Measurements from ENCODE around the gene WDPCP. TPM values are rescaled to one million over a fixed set of nuclear protein-coding genes. Genes with fewer than 3 reads are reported as not detected.

The WDPCP gene
- total RNA-seq, 1 donor from 2014 or later = 12.3 TPM

- Histone ChIP-seq H3K36me3 (no peaks in the 10 kb centered on the region), H3K4me1 (no peaks in the 10 kb centered on the region), H3K9me3 (no peaks in the 10 kb centered on the region), H3K27me3 (ENCODE audit: low read depth) (no peaks in the 10 kb centered on the region), H3K27ac (no peak overlapping the region), H3K4me3 (no peak overlapping the region)
- TF ChIP-seq CTCF (IDR thresholded peaks at IDR 0.05) = no peak
- intact Hi-C loops (cut with DNase I) = no loop called here
- ATAC-seq = no peak
- no peak for DNase-seq
Measured at GRCh38 chr2:63425606-63426005, 162.7 kb downstream of the WDPCP start.

GRCh38 chr2:63425079-63425416 lies 163.2 kb downstream of the WDPCP start:
- intact Hi-C loops (cut with DNase I) = no loop called here
- Histone ChIP-seq H3K27ac (no peak overlapping the region), H3K4me1 (no peaks in the 10 kb centered on the region), H3K9me3 (no peaks in the 10 kb centered on the region), H3K36me3 (no peaks in the 10 kb centered on the region), H3K27me3 (ENCODE audit: low read depth) (no peaks in the 10 kb centered on the region), H3K4me3 (no peak overlapping the region)
- DNase-seq (no peak), ATAC-seq (no peak)
- no peak for TF ChIP-seq CTCF (IDR thresholded peaks at IDR 0.05)

- no peaks in the 10 kb centered on the region for H3K9me3 ChIP-seq
- intact Hi-C loops (cut with DNase I) = no loop called here
- H3K4me3 ChIP-seq = no peak overlapping the region
- no peak overlapping the region for H3K27ac ChIP-seq
- ATAC-seq = peak in 1 of 2 donors; percentile 49
- no peaks in the 10 kb centered on the region for H3K27me3 ChIP-seq (ENCODE audit: low read depth)
- DNase-seq = no peak
- no peaks in the 10 kb centered on the region for H3K4me1 ChIP-seq
- TF ChIP-seq CTCF (IDR thresholded peaks at IDR 0.05) = peak; percentile 33
- H3K36me3 ChIP-seq = no peaks in the 10 kb centered on the region
Measured at GRCh38 chr2:63424329-63425078, 163.8 kb downstream of the WDPCP start.

- no peak for ATAC-seq
- TF ChIP-seq CTCF (IDR thresholded peaks at IDR 0.05) = no peak
Measured at GRCh38 chr2:63422556-63422955, 165.7 kb downstream of the WDPCP start.

GRCh38 chr2:63408530-63408929 lies 179.7 kb downstream of the WDPCP start:
- peaks cover 15% of the 10 kb centered on the region for H3K36me3 ChIP-seq
- no peaks in the 10 kb centered on the region for H3K4me1 ChIP-seq
- H3K27ac ChIP-seq = no peak overlapping the region
- H3K27me3 ChIP-seq (ENCODE audit: low read depth) = no peaks in the 10 kb centered on the region
- ATAC-seq = no peak
- TF ChIP-seq CTCF (IDR thresholded peaks at IDR 0.05) = no peak
- no peaks in the 10 kb centered on the region for H3K9me3 ChIP-seq
- no peak overlapping the region for H3K4me3 ChIP-seq
- no peak for DNase-seq
- intact Hi-C loops (cut with DNase I) = no loop called here

More at GRCh38 chr2:63422556-63422955, 165.7 kb downstream of the WDPCP start:
- no peak for DNase-seq
- H3K4me1 ChIP-seq = no peaks in the 10 kb centered on the region
- no peak overlapping the region for H3K27ac ChIP-seq
- H3K36me3 ChIP-seq = no peaks in the 10 kb centered on the region
- no peak overlapping the region for H3K4me3 ChIP-seq
- intact Hi-C loops (cut with DNase I) = no loop called here
- no peaks in the 10 kb centered on the region for H3K9me3 ChIP-seq
- H3K27me3 ChIP-seq (ENCODE audit: low read depth) = no peaks in the 10 kb centered on the region
